ENCODE data around the gene VSIG4. TPM values are rescaled to one million over a fixed set of nuclear protein-coding genes. Genes with fewer than 3 reads are reported as not detected.

Gene VSIG4
- total RNA-seq, 1 experiment from 2014 or later: 0.10 TPM

GRCh38 chrX:66036231-66036630 lies 3.6 kb downstream of the VSIG4 start:
- ChIA-PET POLR2A (no interaction called here), CTCF (no interaction called here)
- Histone ChIP-seq H3K27me3 (ENCODE audit: control insufficient read depth, insufficient read depth, low read length) (no peaks in the 10 kb centered on the region), H3K9me3 (ENCODE audit: control insufficient read depth, insufficient read depth, low read depth, low read length) (no peaks in the 10 kb centered on the region), H3K4me3 (ENCODE audit: low read depth in 2 of 2, low read length in 2 of 2) (no peak overlapping the region), H3K36me3 (ENCODE audit: control insufficient read depth, insufficient read depth, low read length) (no peaks in the 10 kb centered on the region), H3K27ac (ENCODE audit: low read length) (no peak overlapping the region), H3K4me1 (ENCODE audit: control insufficient read depth, insufficient read depth, low read length) (no peaks in the 10 kb centered on the region)
- intact Hi-C loops (cut with micrococcal nuclease; ENCODE audit: unreplicated experiment): no loop called here
- no TSS peak for BruUV-seq (replicated peaks)
- DNase-seq (ENCODE audit: low read depth, low spot score) (no peak), ATAC-seq (no peak)
- TF ChIP-seq SIN3A (IDR thresholded peaks at IDR 0.05; ENCODE audit: borderline replicate concordance, insufficient read depth, low read depth, low read length): no peak
- no peak for TF ChIP-seq TCF7L2 (IDR thresholded peaks at IDR 0.05; ENCODE audit: low read depth, low read length)
- TF ChIP-seq, protein P1, sequence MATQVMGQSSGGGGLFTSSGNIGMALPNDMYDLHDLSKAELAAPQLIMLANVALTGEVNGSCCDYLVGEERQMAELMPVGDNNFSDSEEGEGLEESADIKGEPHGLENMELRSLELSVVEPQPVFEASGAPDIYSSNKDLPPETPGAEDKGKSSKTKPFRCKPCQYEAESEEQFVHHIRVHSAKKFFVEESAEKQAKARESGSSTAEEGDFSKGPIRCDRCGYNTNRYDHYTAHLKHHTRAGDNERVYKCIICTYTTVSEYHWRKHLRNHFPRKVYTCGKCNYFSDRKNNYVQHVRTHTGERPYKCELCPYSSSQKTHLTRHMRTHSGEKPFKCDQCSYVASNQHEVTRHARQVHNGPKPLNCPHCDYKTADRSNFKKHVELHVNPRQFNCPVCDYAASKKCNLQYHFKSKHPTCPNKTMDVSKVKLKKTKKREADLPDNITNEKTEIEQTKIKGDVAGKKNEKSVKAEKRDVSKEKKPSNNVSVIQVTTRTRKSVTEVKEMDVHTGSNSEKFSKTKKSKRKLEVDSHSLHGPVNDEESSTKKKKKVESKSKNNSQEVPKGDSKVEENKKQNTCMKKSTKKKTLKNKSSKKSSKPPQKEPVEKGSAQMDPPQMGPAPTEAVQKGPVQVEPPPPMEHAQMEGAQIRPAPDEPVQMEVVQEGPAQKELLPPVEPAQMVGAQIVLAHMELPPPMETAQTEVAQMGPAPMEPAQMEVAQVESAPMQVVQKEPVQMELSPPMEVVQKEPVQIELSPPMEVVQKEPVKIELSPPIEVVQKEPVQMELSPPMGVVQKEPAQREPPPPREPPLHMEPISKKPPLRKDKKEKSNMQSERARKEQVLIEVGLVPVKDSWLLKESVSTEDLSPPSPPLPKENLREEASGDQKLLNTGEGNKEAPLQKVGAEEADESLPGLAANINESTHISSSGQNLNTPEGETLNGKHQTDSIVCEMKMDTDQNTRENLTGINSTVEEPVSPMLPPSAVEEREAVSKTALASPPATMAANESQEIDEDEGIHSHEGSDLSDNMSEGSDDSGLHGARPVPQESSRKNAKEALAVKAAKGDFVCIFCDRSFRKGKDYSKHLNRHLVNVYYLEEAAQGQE (IDR thresholded peaks at IDR 0.05; ENCODE audit: insufficient read depth in 1 of 2, low read depth in 2 of 2, low read length in 1 of 2): no peak
- no peak for TF ChIP-seq CTCF (IDR thresholded peaks at IDR 0.05)
- no peak for TF ChIP-seq POLR2AphosphoS5 (IDR thresholded peaks at IDR 0.05; ENCODE audit: low read depth, low read length)
- in situ Hi-C loops (cut with HindIII; ENCODE audit: low pct_unique_long_range_greater_than_20kb, low sequenced_read_pairs): no loop called here

GRCh38 chrX:66035667-66036066 lies 4.2 kb downstream of the VSIG4 start:
- no peak for ATAC-seq
- ChIA-PET CTCF (no interaction called here), POLR2A (no interaction called here)
- in situ Hi-C loops (cut with HindIII; ENCODE audit: low pct_unique_long_range_greater_than_20kb, low sequenced_read_pairs): no loop called here
- H3K27ac ChIP-seq (ENCODE audit: low read length): no peak overlapping the region
- no TSS peak for BruUV-seq (replicated peaks)
- no peak overlapping the region for H3K4me3 ChIP-seq (ENCODE audit: low read depth in 2 of 2, low read length in 2 of 2)
- H3K4me1 ChIP-seq (ENCODE audit: control insufficient read depth, insufficient read depth, low read length): no peaks in the 10 kb centered on the region
- no peak for TF ChIP-seq POLR2AphosphoS5 (IDR thresholded peaks at IDR 0.05; ENCODE audit: low read depth, low read length)
- TF ChIP-seq, protein P1 (IDR thresholded peaks at IDR 0.05; ENCODE audit: insufficient read depth in 1 of 2, low read depth in 2 of 2, low read length in 1 of 2): no peak
- no peak for TF ChIP-seq CTCF (IDR thresholded peaks at IDR 0.05)
- no peak for TF ChIP-seq SIN3A (IDR thresholded peaks at IDR 0.05; ENCODE audit: borderline replicate concordance, insufficient read depth, low read depth, low read length)
- TF ChIP-seq TCF7L2 (IDR thresholded peaks at IDR 0.05; ENCODE audit: low read depth, low read length): no peak
- no peak for DNase-seq (ENCODE audit: low read depth, low spot score)
- H3K36me3 ChIP-seq (ENCODE audit: control insufficient read depth, insufficient read depth, low read length): no peaks in the 10 kb centered on the region
- H3K27me3 ChIP-seq (ENCODE audit: control insufficient read depth, insufficient read depth, low read length): no peaks in the 10 kb centered on the region
- H3K9me3 ChIP-seq (ENCODE audit: control insufficient read depth, insufficient read depth, low read depth, low read length): no peaks in the 10 kb centered on the region
- intact Hi-C loops (cut with micrococcal nuclease; ENCODE audit: unreplicated experiment): no loop called here

Data from Panc1 (cell line).